Measurements from ENCODE around the gene CYP11A1. TPM values are rescaled to one million over a fixed set of nuclear protein-coding genes. Genes with fewer than 3 reads are reported as not detected.

The CYP11A1 gene
- total RNA-seq, 1 donor from 2014 or later: 2.0 TPM

- Mint-ChIP-seq H3K4me3 (ENCODE audit: low read depth) (no peak overlapping the region), H3K27ac (no peak overlapping the region), H3K4me1 (ENCODE audit: low read depth) (peaks cover 8% of the 10 kb centered on the region), H3K36me3 (ENCODE audit: insufficient read depth) (no peaks in the 10 kb centered on the region), H3K9me3 (ENCODE audit: low read depth) (no peaks in the 10 kb centered on the region), H3K27me3 (peaks cover 2% of the 10 kb centered on the region)
- no peak for TF ChIP-seq CTCF (IDR thresholded peaks at IDR 0.05; ENCODE audit: unreplicated experiment)
- DNase-seq (ENCODE audit: low spot score, unreplicated experiment): no peak
These were observed 10.7 kb upstream of the CYP11A1 start for GRCh38 chr15:74377831-74378766.

GRCh38 chr15:74376825-74377581, 9.6 kb upstream of the CYP11A1 start:
- Mint-ChIP-seq H3K9me3 (ENCODE audit: low read depth) (no peaks in the 10 kb centered on the region), H3K27ac (no peak overlapping the region), H3K4me1 (ENCODE audit: low read depth) (peaks cover 8% of the 10 kb centered on the region), H3K36me3 (ENCODE audit: insufficient read depth) (no peaks in the 10 kb centered on the region), H3K4me3 (ENCODE audit: low read depth) (no peak overlapping the region), H3K27me3 (peaks cover 3% of the 10 kb centered on the region)
- TF ChIP-seq CTCF (IDR thresholded peaks at IDR 0.05; ENCODE audit: unreplicated experiment): no peak
- DNase-seq (ENCODE audit: low spot score, unreplicated experiment): no peak

GRCh38 chr15:74376226-74376625, 8.8 kb upstream of the CYP11A1 start:
- H3K27me3 Mint-ChIP-seq: peaks cover 5% of the 10 kb centered on the region
- TF ChIP-seq CTCF (IDR thresholded peaks at IDR 0.05; ENCODE audit: unreplicated experiment): no peak
- peaks cover 8% of the 10 kb centered on the region for H3K4me1 Mint-ChIP-seq (ENCODE audit: low read depth)
- DNase-seq (ENCODE audit: low spot score, unreplicated experiment): no peak
- H3K9me3 Mint-ChIP-seq (ENCODE audit: low read depth): no peaks in the 10 kb centered on the region
- no peak overlapping the region for H3K27ac Mint-ChIP-seq
- no peak overlapping the region for H3K4me3 Mint-ChIP-seq (ENCODE audit: low read depth)
- no peaks in the 10 kb centered on the region for H3K36me3 Mint-ChIP-seq (ENCODE audit: insufficient read depth)

- Mint-ChIP-seq H3K36me3 (ENCODE audit: insufficient read depth) (no peaks in the 10 kb centered on the region), H3K27me3 (peaks cover 4% of the 10 kb centered on the region), H3K9me3 (ENCODE audit: low read depth) (no peaks in the 10 kb centered on the region), H3K4me1 (ENCODE audit: low read depth) (peaks cover 8% of the 10 kb centered on the region), H3K27ac (peak overlapping the region; percentile 49), H3K4me3 (ENCODE audit: low read depth) (peak overlapping the region; percentile 60)
- DNase-seq (ENCODE audit: low spot score, unreplicated experiment): peak; percentile 64
- TF ChIP-seq CTCF (IDR thresholded peaks at IDR 0.05; ENCODE audit: unreplicated experiment): peak; percentile 81
These were observed 7.9 kb upstream of the CYP11A1 start for GRCh38 chr15:74375303-74375693.

- peak overlapping the region; percentile 75 for H3K4me3 Mint-ChIP-seq (ENCODE audit: low read depth)
- H3K27me3 Mint-ChIP-seq: peaks cover 7% of the 10 kb centered on the region
- peaks cover 8% of the 10 kb centered on the region for H3K4me1 Mint-ChIP-seq (ENCODE audit: low read depth)
- no peaks in the 10 kb centered on the region for H3K36me3 Mint-ChIP-seq (ENCODE audit: insufficient read depth)
- no peaks in the 10 kb centered on the region for H3K9me3 Mint-ChIP-seq (ENCODE audit: low read depth)
- H3K27ac Mint-ChIP-seq: peak overlapping the region; percentile 49
- no peak for DNase-seq (ENCODE audit: low spot score, unreplicated experiment)
- TF ChIP-seq CTCF (IDR thresholded peaks at IDR 0.05; ENCODE audit: unreplicated experiment): peak; percentile 33
These were observed 7.3 kb upstream of the CYP11A1 start for GRCh38 chr15:74374648-74375302.

Data from progenitor cell of endocrine pancreas (in vitro differentiated cells).